ENCODE results near the gene TJP2. TPM values are rescaled to one million over a fixed set of nuclear protein-coding genes. Genes with fewer than 3 reads are reported as not detected.

The TJP2 gene
- total and polyA plus RNA-seq, 10 of the 15 experiments (the other 5 are each of a cell fraction or from before 2014, with no cell fraction given), result 6.4 to 59.9 (median 29.7) TPM

GRCh38 chr9:69195668-69196067 is 21.6 kb downstream of the TJP2 start:
- intact Hi-C loops (cut with micrococcal nuclease; ENCODE audit: unreplicated experiment), result no loop called here

More at GRCh38 chr9:69195668-69196067, 21.6 kb downstream of the TJP2 start:
- TF ChIP-seq SIN3A (IDR thresholded peaks at IDR 0.05; ENCODE audit: low read depth, low read length) (no peak), STAT3 (IDR thresholded peaks at IDR 0.05; ENCODE audit: low read depth, low read length) (no peak), EP300 (IDR thresholded peaks at IDR 0.05; ENCODE audit: borderline replicate concordance in 1 of 2, control insufficient read depth in 1 of 2, low read depth in 2 of 2, low read length in 2 of 2) (no peak), SUPT20H (IDR thresholded peaks at IDR 0.05; ENCODE audit: borderline replicate concordance, control insufficient read depth, low read depth, low read length) (no peak), CREM (IDR thresholded peaks at IDR 0.05; ENCODE audit: low read depth) (no peak), RB1 (IDR thresholded peaks at IDR 0.05; ENCODE audit: borderline replicate concordance) (no peak), RCOR1 (conservative IDR thresholded peaks at IDR 0.05; ENCODE audit: low read depth, low read length) (no peak), NRF1 (conservative IDR thresholded peaks at IDR 0.05; ENCODE audit: low read depth, low read length) (no peak), ATF2 (IDR thresholded peaks at IDR 0.05; ENCODE audit: low read length) (no peak), SKIL (IDR thresholded peaks at IDR 0.05; ENCODE audit: low read depth, poor library complexity, severe bottlenecking) (no peak), NFYA (IDR thresholded peaks at IDR 0.05; ENCODE audit: borderline replicate concordance, low read depth, low read length) (no peak), CHD1 (IDR thresholded peaks at IDR 0.05; ENCODE audit: low read depth, low read length) (no peak), HDAC2 (IDR thresholded peaks at IDR 0.05) (no peak), GABPA (IDR thresholded peaks at IDR 0.05; ENCODE audit: low read depth) (no peak), RELA (IDR thresholded peaks at IDR 0.05; ENCODE audit: borderline replicate concordance, partially characterized antibody) (no peak), IRF3 (IDR thresholded peaks at IDR 0.05) (no peak)
- no peak overlapping the region for H3K9ac ChIP-seq (ENCODE audit: control insufficient read depth, insufficient read depth, low read length)
- in situ Hi-C loops (cut with MboI), result loop anchor here (5.0 kb wide), 1 partner anchor 138 kb away; no protein-coding TSS in a partner anchor
- 0 out of 2 replicates have a peak, but pooled peaks cover 6% of the 10 kb centered on the region for H4K20me1 ChIP-seq (ENCODE audit: control insufficient read depth, insufficient read depth)
- peaks cover 30% of the 10 kb centered on the region for H3K79me2 ChIP-seq (ENCODE audit: control insufficient read depth, insufficient read depth, low read length)
- H3K9me3 ChIP-seq (replicated peaks; ENCODE audit: control insufficient read depth, insufficient read depth, low read length), result no peaks in the 10 kb centered on the region
- no peaks in the 10 kb centered on the region for H3K36me3 ChIP-seq (ENCODE audit: control insufficient read depth in 2 of 2, insufficient read depth in 2 of 2, low read length in 1 of 2)
- SMC1A ChIA-PET (ENCODE audit: uncharacterized antibody, unreplicated experiment), result interaction anchor here (0.9 to 7.2 kb wide), 12 partner anchors 9 to 162 kb away, joined by 3 to 130 read pairs (median 5); partner anchors contain the start of gene FXN
- H2AFZ ChIP-seq (ENCODE audit: control insufficient read depth, low read depth, low read length), result no peak overlapping the region
- CTCF ChIA-PET, result interaction anchor here (0.8 to 10.1 kb wide), 9 partner anchors 11 to 161 kb away, joined by 3 to 289 read pairs (median 5); partner anchors contain the start of genes FXN and TJP2
- ATAC-seq, result no peak
- POLR2A ChIA-PET, result interaction anchor here (0.7 to 1.5 kb wide), 5 partner anchors 12 to 142 kb away, joined by 3 to 4 read pairs (median 3); no protein-coding TSS in a partner anchor
- H3K27me3 ChIP-seq (replicated peaks in 1 of 2; ENCODE audit: control insufficient read depth in 2 of 2, insufficient read depth in 2 of 2, low read length in 1 of 2), result no peaks in the 10 kb centered on the region
- H3K4me2 ChIP-seq (ENCODE audit: control insufficient read depth, insufficient read depth), result no peak overlapping the region
- FAIRE-seq, result no peak
- H3K4me3 ChIP-seq, result no peak overlapping the region
- BruUV-seq (replicated peaks), result no TSS peak
- no peak for DNase-seq (ENCODE audit: low read depth, low spot score)
- RAD21 ChIA-PET (ENCODE audit: unreplicated experiment), result interaction anchor here (0.8 to 8.9 kb wide), 6 partner anchors 9 to 160 kb away, joined by 3 to 159 read pairs (median 4); partner anchors contain the start of gene TJP2
- 49% methylated on average over 3 of the region's 3 CpGs for WGBS (ENCODE audit: insufficient coverage, insufficient replicate concordance, low lambda C conversion rate, missing lambda C conversion rate)
- no peak overlapping the region for H3K27ac ChIP-seq (ENCODE audit: control insufficient read depth, insufficient read depth)
- H3K4me1 ChIP-seq (ENCODE audit: control insufficient read depth, insufficient read depth, low read length), result peaks cover 8% of the 10 kb centered on the region

All from GM12878 (cell line).